Measurements from ENCODE around the gene CUX1. TPM values are rescaled to one million over a fixed set of nuclear protein-coding genes. Genes with fewer than 3 reads are reported as not detected.

Gene CUX1
- total RNA-seq, 1 donor from 2014 or later: 50.6 TPM

DNA sequence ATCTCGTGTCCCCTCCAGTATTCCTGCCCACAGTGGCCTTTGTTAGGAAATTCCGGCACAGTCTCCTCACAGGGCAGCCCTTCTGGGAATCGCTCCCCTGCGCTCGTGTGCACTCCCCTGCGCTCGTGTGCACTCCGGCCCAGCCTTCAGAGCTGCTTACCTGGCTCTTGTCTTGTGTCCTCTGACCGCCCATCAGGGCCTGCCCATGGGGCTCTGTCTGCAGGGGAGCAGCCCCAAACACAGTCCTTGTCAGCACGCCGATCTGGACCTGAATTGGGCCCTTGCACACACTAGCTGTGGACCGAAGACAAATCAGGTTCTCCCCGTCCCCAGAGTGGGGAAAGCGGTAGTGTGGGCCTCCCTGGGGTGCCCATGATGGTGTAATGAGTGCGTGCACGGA is 179.4 kb downstream of the CUX1 start:
- TF ChIP-seq EZH2 (IDR thresholded peaks at IDR 0.05; ENCODE audit: insufficient read depth, low read length): no peak
- TF ChIP-seq, protein P1, sequence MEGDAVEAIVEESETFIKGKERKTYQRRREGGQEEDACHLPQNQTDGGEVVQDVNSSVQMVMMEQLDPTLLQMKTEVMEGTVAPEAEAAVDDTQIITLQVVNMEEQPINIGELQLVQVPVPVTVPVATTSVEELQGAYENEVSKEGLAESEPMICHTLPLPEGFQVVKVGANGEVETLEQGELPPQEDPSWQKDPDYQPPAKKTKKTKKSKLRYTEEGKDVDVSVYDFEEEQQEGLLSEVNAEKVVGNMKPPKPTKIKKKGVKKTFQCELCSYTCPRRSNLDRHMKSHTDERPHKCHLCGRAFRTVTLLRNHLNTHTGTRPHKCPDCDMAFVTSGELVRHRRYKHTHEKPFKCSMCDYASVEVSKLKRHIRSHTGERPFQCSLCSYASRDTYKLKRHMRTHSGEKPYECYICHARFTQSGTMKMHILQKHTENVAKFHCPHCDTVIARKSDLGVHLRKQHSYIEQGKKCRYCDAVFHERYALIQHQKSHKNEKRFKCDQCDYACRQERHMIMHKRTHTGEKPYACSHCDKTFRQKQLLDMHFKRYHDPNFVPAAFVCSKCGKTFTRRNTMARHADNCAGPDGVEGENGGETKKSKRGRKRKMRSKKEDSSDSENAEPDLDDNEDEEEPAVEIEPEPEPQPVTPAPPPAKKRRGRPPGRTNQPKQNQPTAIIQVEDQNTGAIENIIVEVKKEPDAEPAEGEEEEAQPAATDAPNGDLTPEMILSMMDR (IDR thresholded peaks at IDR 0.05; ENCODE audit: insufficient read depth, low read depth, low read length): no peak
- no peak overlapping the region for H3K27ac ChIP-seq (ENCODE audit: low read depth, low read length)
- H3K9me3 ChIP-seq (ENCODE audit: insufficient read depth, low read depth, low read length): no peaks in the 10 kb centered on the region
- H3K9ac ChIP-seq (ENCODE audit: low read length): no peak overlapping the region
- no peak overlapping the region for H2AFZ ChIP-seq (ENCODE audit: low read depth, low read length)
- peaks cover 62% of the 10 kb centered on the region for H4K20me1 ChIP-seq (ENCODE audit: insufficient read depth, low read length)
- Mint-ChIP-seq H3K27me3 (ENCODE audit: low read depth, unreplicated experiment) (no peaks in the 10 kb centered on the region), H3K27ac (ENCODE audit: unreplicated experiment) (no peak overlapping the region), H3K36me3 (ENCODE audit: low read depth, unreplicated experiment) (peaks cover 8% of the 10 kb centered on the region), H3K9me3 (ENCODE audit: unreplicated experiment) (no peaks in the 10 kb centered on the region), H3K4me3 (ENCODE audit: unreplicated experiment) (no peak overlapping the region), H3K4me1 (ENCODE audit: low read depth, unreplicated experiment) (no peaks in the 10 kb centered on the region)
- no peaks in the 10 kb centered on the region for H3K36me3 ChIP-seq (ENCODE audit: insufficient read depth, low read length)
- FAIRE-seq (no peak), DNase-seq (ENCODE audit: low read depth) (no peak)
- no peaks in the 10 kb centered on the region for H3K4me1 ChIP-seq (ENCODE audit: insufficient read depth, low read length)
- H3K4me3 ChIP-seq (ENCODE audit: insufficient read depth, low read depth, low read length): no peak overlapping the region
- no peaks in the 10 kb centered on the region for H3K79me2 ChIP-seq (ENCODE audit: insufficient read depth, low read length)
- H3K4me2 ChIP-seq (ENCODE audit: low read length): no peak overlapping the region
- no peaks in the 10 kb centered on the region for H3K27me3 ChIP-seq (ENCODE audit: insufficient read depth, low read length)

DNA sequence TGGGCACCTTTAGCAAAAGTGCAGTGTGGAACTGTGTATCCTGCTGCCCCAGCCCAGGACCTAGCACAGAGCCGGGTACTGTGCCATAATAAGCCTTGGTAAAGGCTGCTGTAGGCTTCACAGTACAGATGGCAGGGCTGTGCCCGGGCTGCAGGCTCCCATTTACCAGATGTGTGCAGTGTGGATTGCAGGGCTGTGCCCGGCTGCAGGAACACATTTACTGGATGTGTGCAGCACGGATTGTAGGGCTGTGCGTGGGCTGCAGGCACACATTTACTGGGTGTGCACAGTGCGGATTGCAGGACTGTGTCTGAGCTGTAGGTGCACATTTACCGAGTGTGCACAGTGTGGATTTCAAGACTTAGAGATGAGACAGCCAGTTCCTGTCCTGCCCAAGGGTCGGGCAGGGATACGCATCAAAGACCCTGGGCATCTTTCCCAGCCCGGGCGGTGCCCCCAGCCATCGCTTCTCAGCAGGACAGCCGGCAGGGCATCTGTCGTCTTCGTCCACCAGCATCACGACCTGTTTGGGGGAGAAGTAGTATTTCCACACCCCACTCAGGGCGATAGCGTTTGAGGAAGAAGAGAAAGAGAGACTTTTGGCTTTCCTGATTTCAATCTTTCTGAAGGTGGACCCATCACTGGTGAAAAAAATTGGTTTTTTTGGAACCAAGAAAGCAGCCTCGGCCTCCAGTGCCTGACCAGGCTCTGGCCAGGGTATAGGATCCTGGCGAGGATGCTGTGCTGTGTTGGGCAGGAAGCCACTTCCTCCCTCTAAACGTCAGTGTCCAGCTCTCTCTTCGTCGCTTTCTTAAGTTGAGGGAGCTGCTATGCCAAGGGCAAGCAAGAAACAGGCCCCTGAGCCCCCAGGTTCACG is 180.8 kb downstream of the CUX1 start:
- peaks cover 68% of the 10 kb centered on the region for H4K20me1 ChIP-seq (ENCODE audit: insufficient read depth, low read length)
- TF ChIP-seq EZH2 (IDR thresholded peaks at IDR 0.05; ENCODE audit: insufficient read depth, low read length): no peak
- TF ChIP-seq, protein P1 (IDR thresholded peaks at IDR 0.05; ENCODE audit: insufficient read depth, low read depth, low read length): no peak
- no peak overlapping the region for H2AFZ ChIP-seq (ENCODE audit: low read depth, low read length)
- no peaks in the 10 kb centered on the region for H3K27me3 ChIP-seq (ENCODE audit: insufficient read depth, low read length)
- no peaks in the 10 kb centered on the region for H3K9me3 Mint-ChIP-seq (ENCODE audit: unreplicated experiment)
- no peaks in the 10 kb centered on the region for H3K36me3 ChIP-seq (ENCODE audit: insufficient read depth, low read length)
- no peak overlapping the region for H3K4me3 ChIP-seq (ENCODE audit: insufficient read depth, low read depth, low read length)
- no peaks in the 10 kb centered on the region for H3K4me1 ChIP-seq (ENCODE audit: insufficient read depth, low read length)
- no peak overlapping the region for H3K4me2 ChIP-seq (ENCODE audit: low read length)
- no peaks in the 10 kb centered on the region for H3K4me1 Mint-ChIP-seq (ENCODE audit: low read depth, unreplicated experiment)
- DNase-seq (ENCODE audit: low read depth) (no peak), FAIRE-seq (no peak)
- no peaks in the 10 kb centered on the region for H3K9me3 ChIP-seq (ENCODE audit: insufficient read depth, low read depth, low read length)
- H3K79me2 ChIP-seq (ENCODE audit: insufficient read depth, low read length): no peaks in the 10 kb centered on the region
- no peak overlapping the region for H3K9ac ChIP-seq (ENCODE audit: low read length)
- no peak overlapping the region for H3K27ac ChIP-seq (ENCODE audit: low read depth, low read length)
- no peak overlapping the region for H3K27ac Mint-ChIP-seq (ENCODE audit: unreplicated experiment)
- no peaks in the 10 kb centered on the region for H3K27me3 Mint-ChIP-seq (ENCODE audit: low read depth, unreplicated experiment)
- H3K36me3 Mint-ChIP-seq (ENCODE audit: low read depth, unreplicated experiment): peaks cover 8% of the 10 kb centered on the region
- H3K4me3 Mint-ChIP-seq (ENCODE audit: unreplicated experiment): no peak overlapping the region

- Histone ChIP-seq H3K4me3 (ENCODE audit: insufficient read depth, low read depth, low read length) (no peak overlapping the region), H3K4me2 (ENCODE audit: low read length) (no peak overlapping the region), H3K27me3 (ENCODE audit: insufficient read depth, low read length) (no peaks in the 10 kb centered on the region), H4K20me1 (ENCODE audit: insufficient read depth, low read length) (peaks cover 68% of the 10 kb centered on the region), H3K79me2 (ENCODE audit: insufficient read depth, low read length) (no peaks in the 10 kb centered on the region), H3K4me1 (ENCODE audit: insufficient read depth, low read length) (no peaks in the 10 kb centered on the region), H3K36me3 (ENCODE audit: insufficient read depth, low read length) (no peaks in the 10 kb centered on the region), H3K9ac (ENCODE audit: low read length) (no peak overlapping the region), H3K9me3 (ENCODE audit: insufficient read depth, low read depth, low read length) (no peaks in the 10 kb centered on the region), H2AFZ (ENCODE audit: low read depth, low read length) (no peak overlapping the region), H3K27ac (ENCODE audit: low read depth, low read length) (no peak overlapping the region)
- TF ChIP-seq, protein P1 (IDR thresholded peaks at IDR 0.05; ENCODE audit: insufficient read depth, low read depth, low read length): no peak
- TF ChIP-seq EZH2 (IDR thresholded peaks at IDR 0.05; ENCODE audit: insufficient read depth, low read length): no peak
- Mint-ChIP-seq H3K36me3 (ENCODE audit: low read depth, unreplicated experiment) (peaks cover 6% of the 10 kb centered on the region), H3K27ac (ENCODE audit: unreplicated experiment) (no peak overlapping the region), H3K4me3 (ENCODE audit: unreplicated experiment) (no peak overlapping the region), H3K4me1 (ENCODE audit: low read depth, unreplicated experiment) (no peaks in the 10 kb centered on the region), H3K9me3 (ENCODE audit: unreplicated experiment) (no peaks in the 10 kb centered on the region), H3K27me3 (ENCODE audit: low read depth, unreplicated experiment) (no peaks in the 10 kb centered on the region)
- DNase-seq (ENCODE audit: low read depth): no peak
- FAIRE-seq: no peak
Measured at GRCh38 chr7:101998906-101999240, 181.4 kb downstream of the CUX1 start.

Data from astrocyte (in vitro differentiated cells and primary cell).